WTC11 (cell line): ENCODE data around the gene ALG14. TPM values are rescaled to one million over a fixed set of nuclear protein-coding genes. Genes with fewer than 3 reads are reported as not detected.

Experiments used
- ATAC-seq: fragments of 200-7000 bp; cut with Tn5 transposase; 2 replicates; pipeline ENCODE4 v1.10.0; 2021; ENCODE audit warnings: mild to moderate bottlenecking, moderate library complexity
- CTCF ChIA-PET: fragments of 300-600 bp; sonication (Branson Sonifier 250); formaldehyde crosslinking; loops from one replicate; lab custom pipeline; 2021; ENCODE audit warnings: antibody characterized with exemption; lab: Charles Lee
- POLR2A ChIA-PET: fragments of 350-600 bp; sonication (Branson Sonifier 250); formaldehyde crosslinking; loops from one replicate; lab custom pipeline; 2021; ENCODE audit warnings: antibody characterized with exemption; lab: Charles Lee
- DNase-seq: peaks from one replicate; pipeline ENCODE4 v3.0.0; 2021; ENCODE audit warnings: low spot score
- H3K27ac Mint-ChIP-seq: 2 replicates; pipeline ENCODE4 v1.8.0; 2021; ENCODE audit warnings: mixed read lengths
- H3K27me3 Mint-ChIP-seq: 2 replicates; pipeline ENCODE4 v1.8.0; 2021; ENCODE audit warnings: low read depth, mild to moderate bottlenecking, moderate library complexity, mixed read lengths
- H3K36me3 Mint-ChIP-seq: 2 replicates; pipeline ENCODE4 v1.8.0; 2021; ENCODE audit warnings: mixed read lengths
- H3K4me1 Mint-ChIP-seq: 2 replicates; pipeline ENCODE4 v1.8.0; 2022; ENCODE audit warnings: mixed read lengths
- H3K4me3 Mint-ChIP-seq: 2 replicates; pipeline ENCODE4 v1.8.0; 2021; ENCODE audit warnings: mild to moderate bottlenecking, moderate library complexity, mixed read lengths
- H3K9me3 Mint-ChIP-seq: 2 replicates; pipeline ENCODE4 v1.8.0; 2021; ENCODE audit warnings: mixed read lengths
- E2F5 ChIP-seq: sonication (generic); formaldehyde crosslinking; IDR thresholded peaks from 2 replicates; pipeline ENCODE4 v1.8.1; 2022; ENCODE audit warnings: mild to moderate bottlenecking, moderate library complexity, missing genetic modification reagents
- EMX1 ChIP-seq: fragments of 250-450 bp; sonication (Bioruptor Pico); IDR thresholded peaks from 2 replicates; pipeline ENCODE4 v1.8.0; 2021; ENCODE audit warnings: mild to moderate bottlenecking
- ERG ChIP-seq: fragments of 250-450 bp; sonication (Bioruptor Pico); IDR thresholded peaks from 2 replicates; pipeline ENCODE4 v1.8.0; 2021; ENCODE audit warnings: mild to moderate bottlenecking
- FOXK1 ChIP-seq: sonication (generic); formaldehyde crosslinking; IDR thresholded peaks from 2 replicates; pipeline ENCODE4 v1.8.0; 2022; ENCODE audit warnings: mild to moderate bottlenecking, moderate library complexity, missing genetic modification reagents
- NR2C2 ChIP-seq: sonication (generic); formaldehyde crosslinking; IDR thresholded peaks from 2 replicates; pipeline ENCODE4 v1.8.0; 2022; ENCODE audit warnings: mild to moderate bottlenecking, missing genetic modification reagents
- PRRX2 ChIP-seq: fragments of 250-450 bp; sonication (Bioruptor Pico); IDR thresholded peaks from 2 replicates; pipeline ENCODE4 v1.8.0; 2021; ENCODE audit warnings: mild to moderate bottlenecking
- SMAD3 ChIP-seq: sonication (generic); formaldehyde crosslinking; IDR thresholded peaks from 2 replicates; pipeline ENCODE4 v1.8.0; 2022; ENCODE audit warnings: missing genetic modification reagents, mild to moderate bottlenecking, borderline replicate concordance
- SOX15 ChIP-seq: fragments of 250-450 bp; sonication (Bioruptor Pico); IDR thresholded peaks from 2 replicates; pipeline ENCODE4 v1.9.0; 2021; ENCODE audit warnings: mild to moderate bottlenecking
- TEAD1 ChIP-seq: sonication (generic); formaldehyde crosslinking; IDR thresholded peaks from 2 replicates; pipeline ENCODE4 v1.8.0; 2022; ENCODE audit warnings: mild to moderate bottlenecking, missing genetic modification reagents
- ZBTB21 ChIP-seq: sonication (generic); formaldehyde crosslinking; IDR thresholded peaks from 2 replicates; pipeline ENCODE4 v1.8.1; 2023; ENCODE audit warnings: mild to moderate bottlenecking, missing genetic modification reagents, borderline replicate concordance
- ZNF263 ChIP-seq: sonication (generic); formaldehyde crosslinking; IDR thresholded peaks from 2 replicates; pipeline ENCODE4 v1.8.1; 2022; ENCODE audit warnings: low read depth, mild to moderate bottlenecking, moderate library complexity, missing genetic modification reagents
- ZNF416 ChIP-seq: fragments of 250-450 bp; sonication (Bioruptor Pico); IDR thresholded peaks from 2 replicates; pipeline ENCODE4 v1.9.0; 2021; ENCODE audit warnings: mild to moderate bottlenecking, inconsistent platforms
- ZNF423 ChIP-seq: fragments of 250-450 bp; sonication (Bioruptor Pico); IDR thresholded peaks from 2 replicates; pipeline ENCODE4 v2.1.2; 2022; ENCODE audit warnings: mild to moderate bottlenecking, moderate library complexity
- ZSCAN18 ChIP-seq: fragments of 250-450 bp; sonication (Bioruptor Pico); IDR thresholded peaks from 2 replicates; pipeline ENCODE4 v2.1.2; 2022; ENCODE audit warnings: mild to moderate bottlenecking, moderate library complexity
- total RNA-seq: library from RNA; stranded (reverse); gene quantifications from 3 replicates; pipeline ENCODE4 v1.2.3, GENCODE V29; 2021
- TF ChIP-seq, protein P1 (sequence below): fragments of 250-450 bp; sonication (Bioruptor Pico); IDR thresholded peaks from 2 replicates; pipeline ENCODE4 v1.9.0; 2021; ENCODE audit warnings: moderate library complexity, mild to moderate bottlenecking, inconsistent platforms, borderline replicate concordance
- TF ChIP-seq, protein P2 (sequence below): sonication (generic); formaldehyde crosslinking; IDR thresholded peaks from 2 replicates; pipeline ENCODE4 v1.8.1; 2023; ENCODE audit warnings: mild to moderate bottlenecking, moderate library complexity, missing genetic modification reagents
- TF ChIP-seq, protein P3 (sequence below): sonication (generic); formaldehyde crosslinking; IDR thresholded peaks from 2 replicates; pipeline ENCODE4 v1.8.1; 2023; ENCODE audit warnings: mild to moderate bottlenecking, missing genetic modification reagents, moderate library complexity
- TF ChIP-seq, protein P4 (sequence below): sonication (generic); formaldehyde crosslinking; IDR thresholded peaks from 2 replicates; pipeline ENCODE4 v1.8.0; 2022; ENCODE audit warnings: mild to moderate bottlenecking, missing genetic modification reagents
- TF ChIP-seq, protein P5 (sequence below): sonication (generic); formaldehyde crosslinking; IDR thresholded peaks from 2 replicates; pipeline ENCODE4 v1.8.1; 2023; ENCODE audit warnings: mild to moderate bottlenecking, missing genetic modification reagents

ALG14 gene
- total RNA-seq, 1 experiment from 2014 or later = 2.3 TPM

- Mint-ChIP-seq H3K27ac (no peak overlapping the region), H3K9me3 (no peaks in the 10 kb centered on the region), H3K4me1 (peaks cover 3% of the 10 kb centered on the region; the same call in 1 of the 2 replicates), H3K27me3 (no peaks in the 10 kb centered on the region), H3K4me3 (no peak overlapping the region), H3K36me3 (no peaks in the 10 kb centered on the region)
- POLR2A ChIA-PET = no interaction called here
- CTCF ChIA-PET = interaction anchor here (3.0 kb wide), 1 partner anchor 185 kb away, joined by 50 read pairs; no protein-coding TSS in a partner anchor
- TF ChIP-seq, protein P1, sequence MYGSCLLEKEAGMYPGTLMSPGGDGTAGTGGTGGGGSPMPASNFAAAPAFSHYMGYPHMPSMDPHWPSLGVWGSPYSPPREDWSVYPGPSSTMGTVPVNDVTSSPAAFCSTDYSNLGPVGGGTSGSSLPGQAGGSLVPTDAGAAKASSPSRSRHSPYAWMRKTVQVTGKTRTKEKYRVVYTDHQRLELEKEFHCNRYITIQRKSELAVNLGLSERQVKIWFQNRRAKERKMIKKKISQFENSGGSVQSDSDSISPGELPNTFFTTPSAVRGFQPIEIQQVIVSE (CRISPR knock-in tag) = no peak
- TF ChIP-seq ZNF423 (CRISPR knock-in tag) (no peak), SOX15 (CRISPR knock-in tag) (no peak), ZNF416 (CRISPR knock-in tag) (no peak), ZSCAN18 (CRISPR knock-in tag) (no peak)
- TF ChIP-seq, protein P2, sequence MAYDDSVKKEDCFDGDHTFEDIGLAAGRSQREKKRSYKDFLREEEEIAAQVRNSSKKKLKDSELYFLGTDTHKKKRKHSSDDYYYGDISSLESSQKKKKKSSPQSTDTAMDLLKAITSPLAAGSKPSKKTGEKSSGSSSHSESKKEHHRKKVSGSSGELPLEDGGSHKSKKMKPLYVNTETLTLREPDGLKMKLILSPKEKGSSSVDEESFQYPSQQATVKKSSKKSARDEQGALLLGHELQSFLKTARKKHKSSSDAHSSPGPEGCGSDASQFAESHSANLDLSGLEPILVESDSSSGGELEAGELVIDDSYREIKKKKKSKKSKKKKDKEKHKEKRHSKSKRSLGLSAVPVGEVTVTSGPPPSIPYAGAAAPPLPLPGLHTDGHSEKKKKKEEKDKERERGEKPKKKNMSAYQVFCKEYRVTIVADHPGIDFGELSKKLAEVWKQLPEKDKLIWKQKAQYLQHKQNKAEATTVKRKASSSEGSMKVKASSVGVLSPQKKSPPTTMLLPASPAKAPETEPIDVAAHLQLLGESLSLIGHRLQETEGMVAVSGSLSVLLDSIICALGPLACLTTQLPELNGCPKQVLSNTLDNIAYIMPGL (CRISPR knock-in tag) = no peak
- ATAC-seq = no peak
- no peak for DNase-seq
Observed at GRCh38 chr1:95039360-95040031, 33.3 kb downstream of the ALG14 start.

DNA sequence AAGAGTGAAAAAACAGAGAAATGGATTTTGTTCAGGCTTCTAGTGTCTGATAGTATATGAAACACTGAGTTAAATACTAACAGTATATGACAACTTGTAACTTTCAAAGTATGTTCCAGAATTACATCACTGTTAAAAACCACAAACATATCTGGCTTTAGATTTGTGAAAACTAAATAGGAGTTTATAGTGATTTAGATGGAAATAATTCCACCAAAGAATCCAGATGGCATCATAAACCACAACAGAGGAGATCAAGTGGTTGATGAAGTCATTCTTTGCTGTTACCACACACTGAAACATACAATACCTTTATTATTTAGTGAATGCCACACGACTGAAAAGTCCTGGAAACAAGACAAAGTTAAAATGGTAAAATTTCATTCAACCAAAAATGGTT lies 37.2 kb downstream of the ALG14 start:
- no peak for TF ChIP-seq E2F5
- POLR2A ChIA-PET = no interaction called here
- no peak for ATAC-seq
- H3K9me3 Mint-ChIP-seq = no peaks in the 10 kb centered on the region
- H3K27me3 Mint-ChIP-seq = no peaks in the 10 kb centered on the region
- no peak for DNase-seq
- no peak overlapping the region for H3K27ac Mint-ChIP-seq
- CTCF ChIA-PET = no interaction called here
- H3K4me1 Mint-ChIP-seq = peaks cover 3% of the 10 kb centered on the region; the same call in 1 of the 2 replicates
- H3K36me3 Mint-ChIP-seq = no peaks in the 10 kb centered on the region
- H3K4me3 Mint-ChIP-seq = no peak overlapping the region

DNA sequence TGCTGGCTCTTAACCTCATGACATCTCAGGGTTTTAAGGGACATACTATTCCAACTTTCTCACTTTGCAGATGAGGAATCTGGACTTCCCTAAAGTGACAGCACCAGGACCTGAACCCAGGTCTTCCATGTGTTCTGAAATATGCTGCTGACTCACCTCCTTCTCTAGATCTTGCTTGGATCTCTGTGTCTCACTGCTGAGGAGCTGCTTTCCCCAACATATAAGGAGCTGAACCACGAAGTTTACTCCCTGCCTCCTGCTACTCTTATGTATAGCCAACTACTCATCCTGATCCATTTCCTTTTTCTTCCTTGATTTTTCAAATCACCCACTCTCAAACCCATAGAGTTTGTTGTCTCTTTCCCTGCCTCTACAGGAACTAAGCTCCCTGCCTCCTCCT lies 38.2 kb downstream of the ALG14 start:
- peaks cover 3% of the 10 kb centered on the region; the same call in 1 of the 2 replicates for H3K4me1 Mint-ChIP-seq
- H3K27ac Mint-ChIP-seq = no peak overlapping the region
- H3K36me3 Mint-ChIP-seq = 0 out of 2 replicates have a peak, but pooled peaks cover under 1% of the 10 kb centered on the region
- no peak for ATAC-seq
- no peak overlapping the region for H3K4me3 Mint-ChIP-seq
- POLR2A ChIA-PET = no interaction called here
- CTCF ChIA-PET = interaction anchor here (0.6 to 1.2 kb wide), 2 partner anchors 9 to 21 kb away, joined by 3 to 4 read pairs; no protein-coding TSS in a partner anchor
- no peak for DNase-seq
- H3K27me3 Mint-ChIP-seq = no peaks in the 10 kb centered on the region
- H3K9me3 Mint-ChIP-seq = peaks cover under 1% of the 10 kb centered on the region
- TF ChIP-seq SMAD3 (no peak), ZSCAN18 (CRISPR knock-in tag) (no peak), EMX1 (CRISPR knock-in tag) (no peak), ERG (CRISPR knock-in tag) (no peak), FOXK1 (CRISPR knock-in tag) (no peak), TEAD1 (CRISPR knock-in tag) (no peak), ZNF263 (CRISPR knock-in tag) (no peak), ZBTB21 (CRISPR knock-in tag) (no peak), PRRX2 (CRISPR knock-in tag) (no peak), NR2C2 (no peak)
- TF ChIP-seq, protein P3, sequence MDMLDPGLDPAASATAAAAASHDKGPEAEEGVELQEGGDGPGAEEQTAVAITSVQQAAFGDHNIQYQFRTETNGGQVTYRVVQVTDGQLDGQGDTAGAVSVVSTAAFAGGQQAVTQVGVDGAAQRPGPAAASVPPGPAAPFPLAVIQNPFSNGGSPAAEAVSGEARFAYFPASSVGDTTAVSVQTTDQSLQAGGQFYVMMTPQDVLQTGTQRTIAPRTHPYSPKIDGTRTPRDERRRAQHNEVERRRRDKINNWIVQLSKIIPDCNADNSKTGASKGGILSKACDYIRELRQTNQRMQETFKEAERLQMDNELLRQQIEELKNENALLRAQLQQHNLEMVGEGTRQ (CRISPR knock-in tag) = no peak
- TF ChIP-seq, protein P4, sequence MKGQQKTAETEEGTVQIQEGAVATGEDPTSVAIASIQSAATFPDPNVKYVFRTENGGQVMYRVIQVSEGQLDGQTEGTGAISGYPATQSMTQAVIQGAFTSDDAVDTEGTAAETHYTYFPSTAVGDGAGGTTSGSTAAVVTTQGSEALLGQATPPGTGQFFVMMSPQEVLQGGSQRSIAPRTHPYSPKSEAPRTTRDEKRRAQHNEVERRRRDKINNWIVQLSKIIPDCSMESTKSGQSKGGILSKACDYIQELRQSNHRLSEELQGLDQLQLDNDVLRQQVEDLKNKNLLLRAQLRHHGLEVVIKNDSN (CRISPR knock-in tag) = no peak
- TF ChIP-seq, protein P5, sequence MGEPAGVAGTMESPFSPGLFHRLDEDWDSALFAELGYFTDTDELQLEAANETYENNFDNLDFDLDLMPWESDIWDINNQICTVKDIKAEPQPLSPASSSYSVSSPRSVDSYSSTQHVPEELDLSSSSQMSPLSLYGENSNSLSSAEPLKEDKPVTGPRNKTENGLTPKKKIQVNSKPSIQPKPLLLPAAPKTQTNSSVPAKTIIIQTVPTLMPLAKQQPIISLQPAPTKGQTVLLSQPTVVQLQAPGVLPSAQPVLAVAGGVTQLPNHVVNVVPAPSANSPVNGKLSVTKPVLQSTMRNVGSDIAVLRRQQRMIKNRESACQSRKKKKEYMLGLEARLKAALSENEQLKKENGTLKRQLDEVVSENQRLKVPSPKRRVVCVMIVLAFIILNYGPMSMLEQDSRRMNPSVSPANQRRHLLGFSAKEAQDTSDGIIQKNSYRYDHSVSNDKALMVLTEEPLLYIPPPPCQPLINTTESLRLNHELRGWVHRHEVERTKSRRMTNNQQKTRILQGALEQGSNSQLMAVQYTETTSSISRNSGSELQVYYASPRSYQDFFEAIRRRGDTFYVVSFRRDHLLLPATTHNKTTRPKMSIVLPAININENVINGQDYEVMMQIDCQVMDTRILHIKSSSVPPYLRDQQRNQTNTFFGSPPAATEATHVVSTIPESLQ = no peak
